Forelimb muscle (tissue), 1 donor: Measurements from ENCODE around the gene LTN1. TPM values are rescaled to one million over a fixed set of nuclear protein-coding genes. Genes with fewer than 3 reads are reported as not detected.
"Not testable (repeated sequence)": the region's sequence is repeated elsewhere in the genome, so short reads cannot be mapped to it uniquely, and the experiment has no call there.

ENCODE experiments used
- DNase-seq: peaks from one replicate; pipeline ENCODE4 v3.0.0-alpha.2; 2013; ENCODE audit warnings: low read depth
- polyA plus RNA-seq: library from polyadenylated mRNA; unstranded; fragments of 120-200 nt; gene quantifications from one replicate; pipeline ENCODE4 v1.2.1, GENCODE V29; 2013; ENCODE audit not compliant: insufficient read length

Gene LTN1
- polyA plus RNA-seq, 1 donor: 22.5 TPM

GRCh38 chr21:28988146-28988545, 4.5 kb downstream of the LTN1 start:
- DNase-seq: not testable (repeated sequence)

- no peak for DNase-seq
Observed at GRCh38 chr21:28986677-28987076, 6.0 kb downstream of the LTN1 start.

GRCh38 chr21:28982637-28983036, 10.0 kb downstream of the LTN1 start:
- no peak for DNase-seq

GRCh38 chr21:28979092-28979491, 13.6 kb downstream of the LTN1 start:
- DNase-seq: no peak

- DNase-seq: no peak
Observed at GRCh38 chr21:28975397-28975796, 17.3 kb downstream of the LTN1 start.

- no peak for DNase-seq
Observed at GRCh38 chr21:28974531-28975227, 18.0 kb downstream of the LTN1 start.

GRCh38 chr21:28972398-28972797, 20.3 kb downstream of the LTN1 start:
- no peak for DNase-seq

GRCh38 chr21:28971171-28971570, 21.5 kb downstream of the LTN1 start:
- DNase-seq: no peak

GRCh38 chr21:28963831-28964230, 28.8 kb downstream of the LTN1 start:
- no peak for DNase-seq

- no peak for DNase-seq
Observed at GRCh38 chr21:28962465-28962864, 30.2 kb downstream of the LTN1 start.

GRCh38 chr21:28961927-28962326, 30.8 kb downstream of the LTN1 start:
- DNase-seq: no peak

GRCh38 chr21:28960245-28960644, 32.4 kb downstream of the LTN1 start:
- no peak for DNase-seq

GRCh38 chr21:28959367-28960099, 33.1 kb downstream of the LTN1 start:
- no peak for DNase-seq

- DNase-seq: no peak
Observed at GRCh38 chr21:28953247-28953646, 39.4 kb downstream of the LTN1 start.

GRCh38 chr21:28952686-28953085, 40.0 kb downstream of the LTN1 start:
- no peak for DNase-seq

- DNase-seq: no peak
Observed at GRCh38 chr21:28949318-28949717, 43.4 kb downstream of the LTN1 start.

- no peak for DNase-seq
Observed at GRCh38 chr21:28944296-28944695, 48.4 kb downstream of the LTN1 start.

GRCh38 chr21:28943631-28944030, 49.0 kb downstream of the LTN1 start:
- DNase-seq: no peak

- no peak for DNase-seq
Observed at GRCh38 chr21:28938726-28939125, 54.0 kb downstream of the LTN1 start.

- DNase-seq: no peak
Observed at GRCh38 chr21:28937737-28938136, 54.9 kb downstream of the LTN1 start.

GRCh38 chr21:28936721-28937120, 56.0 kb downstream of the LTN1 start:
- no peak for DNase-seq

GRCh38 chr21:28936036-28936435, 56.6 kb downstream of the LTN1 start:
- no peak for DNase-seq

GRCh38 chr21:28932717-28933116, 60.0 kb downstream of the LTN1 start:
- no peak for DNase-seq
